Astrocyte (in vitro differentiated cells and primary cell): ENCODE measurements around the gene DCUN1D4. TPM values are rescaled to one million over a fixed set of nuclear protein-coding genes. Genes with fewer than 3 reads are reported as not detected.

ENCODE experiments used
- DNase-seq: peaks from one replicate; pipeline ENCODE4 v3.0.0-alpha.2; 2010; ENCODE audit warnings: low read depth
- FAIRE-seq: peaks from 2 replicates; lab custom pipeline; 2011; peaks lifted over from hg19 to GRCh38; lab: Jason Lieb, UNC
- H2AFZ ChIP-seq: 2 replicates; pipeline ENCODE4 v1.6.0; 2012; ENCODE audit warnings: low read depth, low read length, inconsistent platforms
- H3K27ac ChIP-seq: 2 replicates; pipeline ENCODE4 v1.5.1; 2011; ENCODE audit warnings: low read depth, low read length, inconsistent platforms
- H3K27me3 ChIP-seq: 2 replicates; pipeline ENCODE4 v1.6.0; 2011; ENCODE audit warnings: low read length, inconsistent platforms; ENCODE audit not compliant: insufficient read depth
- H3K36me3 ChIP-seq: 2 replicates; pipeline ENCODE4 v1.5.1; 2011; ENCODE audit warnings: low read length, inconsistent platforms; ENCODE audit not compliant: insufficient read depth
- H3K4me1 ChIP-seq: 2 replicates; pipeline ENCODE4 v1.5.1; 2011; ENCODE audit warnings: low read length, inconsistent platforms; ENCODE audit not compliant: insufficient read depth
- H3K4me2 ChIP-seq: 2 replicates; pipeline ENCODE4 v1.6.0; 2012; ENCODE audit warnings: low read length, inconsistent platforms
- H3K4me3 ChIP-seq: 2 replicates; pipeline ENCODE4 v1.5.1; 2011; ENCODE audit warnings: low read depth, mild to moderate bottlenecking, low read length, inconsistent platforms; ENCODE audit not compliant: insufficient read depth
- H3K79me2 ChIP-seq: 2 replicates; pipeline ENCODE4 v1.6.0; 2012; ENCODE audit warnings: mild to moderate bottlenecking, low read length, inconsistent platforms; ENCODE audit not compliant: insufficient read depth
- H3K9ac ChIP-seq: 2 replicates; pipeline ENCODE4 v1.6.0; 2012; ENCODE audit warnings: mild to moderate bottlenecking, low read length, inconsistent platforms
- H3K9me3 ChIP-seq: 2 replicates; pipeline ENCODE4 v1.5.1; 2012; ENCODE audit warnings: low read depth, mild to moderate bottlenecking, low read length, inconsistent platforms; ENCODE audit not compliant: insufficient read depth
- H4K20me1 ChIP-seq: 2 replicates; pipeline ENCODE4 v1.6.0; 2012; ENCODE audit warnings: low read length, inconsistent platforms; ENCODE audit not compliant: insufficient read depth
- H3K27ac Mint-ChIP-seq: one replicate; pipeline ENCODE4 v1.8.0; 2021; ENCODE audit warnings: mild to moderate bottlenecking, mixed read lengths; ENCODE audit not compliant: unreplicated experiment
- H3K27me3 Mint-ChIP-seq: one replicate; pipeline ENCODE4 v1.8.0; 2021; ENCODE audit warnings: low read depth, mixed read lengths; ENCODE audit not compliant: unreplicated experiment
- H3K36me3 Mint-ChIP-seq: one replicate; pipeline ENCODE4 v1.8.0; 2021; ENCODE audit warnings: low read depth, mixed read lengths; ENCODE audit not compliant: unreplicated experiment
- H3K4me1 Mint-ChIP-seq: one replicate; pipeline ENCODE4 v1.8.0; 2021; ENCODE audit warnings: low read depth, mixed read lengths; ENCODE audit not compliant: unreplicated experiment
- H3K4me3 Mint-ChIP-seq: one replicate; pipeline ENCODE4 v1.8.0; 2021; ENCODE audit warnings: mild to moderate bottlenecking, moderate library complexity, mixed read lengths; ENCODE audit not compliant: unreplicated experiment
- H3K9me3 Mint-ChIP-seq: one replicate; pipeline ENCODE4 v1.8.0; 2021; ENCODE audit warnings: mild to moderate bottlenecking, mixed read lengths; ENCODE audit not compliant: unreplicated experiment
- EZH2 ChIP-seq: IDR thresholded peaks from 2 replicates; pipeline ENCODE4 v1.6.1; 2012; ENCODE audit warnings: mild to moderate bottlenecking, low read length, inconsistent platforms; ENCODE audit not compliant: insufficient read depth
- total RNA-seq: library from RNA; stranded (reverse); gene quantifications from 2 replicates; pipeline ENCODE4 v1.2.1, GENCODE V29; 2021
- TF ChIP-seq, protein P1 (sequence below): IDR thresholded peaks from 2 replicates; pipeline ENCODE4 v1.5.1; 2011; ENCODE audit warnings: low read depth, mild to moderate bottlenecking, inconsistent platforms, low read length, moderate library complexity; ENCODE audit not compliant: insufficient read depth

DCUN1D4 gene
- total RNA-seq, 1 donor from 2014 or later, result 59.0 TPM

DNA sequence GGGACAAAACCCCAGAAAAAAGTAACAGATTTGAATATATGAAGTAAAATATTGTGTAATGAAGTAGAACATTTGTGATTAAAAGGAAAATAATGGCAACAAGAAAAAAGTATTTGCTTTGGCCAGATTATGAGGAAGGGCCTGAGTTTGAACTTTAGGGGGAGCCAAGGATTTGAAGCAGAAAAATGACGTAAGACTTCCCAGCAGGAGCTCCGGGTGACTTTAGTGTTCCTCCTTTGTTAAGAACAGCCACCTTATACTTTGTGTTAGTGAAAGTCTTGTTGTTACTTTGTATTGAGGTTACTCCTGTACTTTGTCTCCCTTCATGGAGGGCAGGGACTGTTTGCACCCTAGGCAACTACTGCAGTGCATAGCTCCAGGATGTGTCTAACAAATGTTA lies 41.1 kb downstream of the DCUN1D4 start:
- H3K9ac ChIP-seq, result no peak overlapping the region
- Mint-ChIP-seq H3K36me3 (peaks cover 7% of the 10 kb centered on the region), H3K9me3 (no peaks in the 10 kb centered on the region), H3K27ac (no peak overlapping the region), H3K4me1 (no peaks in the 10 kb centered on the region), H3K4me3 (no peak overlapping the region), H3K27me3 (no peaks in the 10 kb centered on the region)
- H3K9me3 ChIP-seq, result no peaks in the 10 kb centered on the region
- H3K27me3 ChIP-seq, result no peaks in the 10 kb centered on the region
- no peak overlapping the region for H2AFZ ChIP-seq
- peaks cover 6% of the 10 kb centered on the region for H4K20me1 ChIP-seq
- no peaks in the 10 kb centered on the region for H3K79me2 ChIP-seq
- no peak for FAIRE-seq
- no peak for TF ChIP-seq EZH2
- no peak overlapping the region for H3K4me2 ChIP-seq
- peaks cover 21% of the 10 kb centered on the region for H3K36me3 ChIP-seq
- no peaks in the 10 kb centered on the region for H3K4me1 ChIP-seq
- DNase-seq, result no peak
- H3K27ac ChIP-seq, result no peak overlapping the region
- no peak overlapping the region for H3K4me3 ChIP-seq

GRCh38 chr4:51884606-51885005 lies 41.7 kb downstream of the DCUN1D4 start:
- no peak overlapping the region for H3K4me2 ChIP-seq
- H3K36me3 ChIP-seq, result peaks cover 21% of the 10 kb centered on the region
- H3K27ac Mint-ChIP-seq, result no peak overlapping the region
- peaks cover 6% of the 10 kb centered on the region for H4K20me1 ChIP-seq
- H3K36me3 Mint-ChIP-seq, result peaks cover 6% of the 10 kb centered on the region
- no peaks in the 10 kb centered on the region for H3K4me1 ChIP-seq
- H3K9ac ChIP-seq, result no peak overlapping the region
- H3K9me3 Mint-ChIP-seq, result no peaks in the 10 kb centered on the region
- H3K27ac ChIP-seq, result no peak overlapping the region
- FAIRE-seq (no peak), DNase-seq (no peak)
- H3K79me2 ChIP-seq, result no peaks in the 10 kb centered on the region
- H3K27me3 ChIP-seq, result no peaks in the 10 kb centered on the region
- H3K4me1 Mint-ChIP-seq, result no peaks in the 10 kb centered on the region
- TF ChIP-seq EZH2, result no peak
- TF ChIP-seq, protein P1, sequence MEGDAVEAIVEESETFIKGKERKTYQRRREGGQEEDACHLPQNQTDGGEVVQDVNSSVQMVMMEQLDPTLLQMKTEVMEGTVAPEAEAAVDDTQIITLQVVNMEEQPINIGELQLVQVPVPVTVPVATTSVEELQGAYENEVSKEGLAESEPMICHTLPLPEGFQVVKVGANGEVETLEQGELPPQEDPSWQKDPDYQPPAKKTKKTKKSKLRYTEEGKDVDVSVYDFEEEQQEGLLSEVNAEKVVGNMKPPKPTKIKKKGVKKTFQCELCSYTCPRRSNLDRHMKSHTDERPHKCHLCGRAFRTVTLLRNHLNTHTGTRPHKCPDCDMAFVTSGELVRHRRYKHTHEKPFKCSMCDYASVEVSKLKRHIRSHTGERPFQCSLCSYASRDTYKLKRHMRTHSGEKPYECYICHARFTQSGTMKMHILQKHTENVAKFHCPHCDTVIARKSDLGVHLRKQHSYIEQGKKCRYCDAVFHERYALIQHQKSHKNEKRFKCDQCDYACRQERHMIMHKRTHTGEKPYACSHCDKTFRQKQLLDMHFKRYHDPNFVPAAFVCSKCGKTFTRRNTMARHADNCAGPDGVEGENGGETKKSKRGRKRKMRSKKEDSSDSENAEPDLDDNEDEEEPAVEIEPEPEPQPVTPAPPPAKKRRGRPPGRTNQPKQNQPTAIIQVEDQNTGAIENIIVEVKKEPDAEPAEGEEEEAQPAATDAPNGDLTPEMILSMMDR, result no peak
- no peak overlapping the region for H2AFZ ChIP-seq
- H3K27me3 Mint-ChIP-seq, result no peaks in the 10 kb centered on the region
- no peak overlapping the region for H3K4me3 Mint-ChIP-seq
- no peaks in the 10 kb centered on the region for H3K9me3 ChIP-seq
- H3K4me3 ChIP-seq, result no peak overlapping the region

DNA sequence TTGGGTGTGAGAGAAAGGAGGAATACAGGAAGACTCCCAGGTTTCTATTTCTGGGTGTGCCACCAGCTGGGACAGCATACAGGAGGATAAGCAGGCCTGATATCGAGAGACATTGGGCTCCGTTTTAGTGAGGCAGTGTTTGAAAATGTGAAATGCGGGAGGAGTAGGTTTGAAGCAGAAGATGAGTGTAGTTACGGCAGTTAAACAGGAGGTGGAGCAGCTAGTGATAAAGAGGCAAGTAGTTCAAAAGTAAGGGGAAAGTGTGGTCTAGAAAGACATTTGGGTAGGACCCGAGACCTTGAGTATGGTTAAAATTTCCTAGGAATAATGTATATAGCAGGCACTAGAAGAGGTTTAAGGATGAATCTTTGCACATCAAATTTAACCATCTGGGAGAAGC lies 42.4 kb downstream of the DCUN1D4 start:
- Histone ChIP-seq H3K9ac (no peak overlapping the region), H3K36me3 (peaks cover 21% of the 10 kb centered on the region), H2AFZ (no peak overlapping the region), H3K4me2 (no peak overlapping the region), H3K27ac (no peak overlapping the region), H3K79me2 (no peaks in the 10 kb centered on the region), H3K4me1 (no peaks in the 10 kb centered on the region), H3K9me3 (no peaks in the 10 kb centered on the region), H3K27me3 (no peaks in the 10 kb centered on the region), H4K20me1 (peaks cover 6% of the 10 kb centered on the region), H3K4me3 (no peak overlapping the region)
- peak; percentile 20 for FAIRE-seq
- Mint-ChIP-seq H3K27me3 (no peaks in the 10 kb centered on the region), H3K36me3 (peaks cover 6% of the 10 kb centered on the region), H3K27ac (no peak overlapping the region), H3K4me3 (no peak overlapping the region), H3K4me1 (no peaks in the 10 kb centered on the region), H3K9me3 (no peaks in the 10 kb centered on the region)
- TF ChIP-seq, protein P1, result peak; percentile 33
- TF ChIP-seq EZH2, result no peak
- DNase-seq, result peak; percentile 20
